Keratinocyte (primary cell): Measurements from ENCODE around the gene TTPAL. TPM values are rescaled to one million over a fixed set of nuclear protein-coding genes. Genes with fewer than 3 reads are reported as not detected.

Source experiments
- DNase-seq: peaks from one replicate; pipeline ENCODE4 v3.0.0-alpha.2; 2011; ENCODE audit warnings: low read depth, missing footprints, low spot score
- FAIRE-seq: peaks from 2 replicates; lab custom pipeline; 2011; peaks lifted over from hg19 to GRCh38; lab: Jason Lieb, UNC
- H2AFZ ChIP-seq: 2 replicates; pipeline ENCODE4 v1.6.0; 2012; ENCODE audit warnings: low read length, control low read depth, inconsistent platforms; ENCODE audit not compliant: control insufficient read depth
- H3K27ac ChIP-seq: 2 replicates; pipeline ENCODE4 v1.5.1; 2011; ENCODE audit warnings: low read length; ENCODE audit not compliant: control insufficient read depth, insufficient read depth
- H3K27me3 ChIP-seq: 3 replicates; pipeline ENCODE4 v1.6.0; 2011; ENCODE audit warnings: low read length; ENCODE audit not compliant: control insufficient read depth, insufficient read depth; ENCODE audit errors: extremely low read depth
- H3K36me3 ChIP-seq, 2 experiments: 2 replicates in 1 of 2; 3 replicates in 1 of 2; pipeline ENCODE4 v1.5.1; 2011; ENCODE audit warnings: low read length in 2 of 2, mild to moderate bottlenecking in 1 of 2; ENCODE audit not compliant: control insufficient read depth in 2 of 2, insufficient read depth in 2 of 2; ENCODE audit errors: extremely low read depth in 1 of 2
- H3K4me1 ChIP-seq: 3 replicates; pipeline ENCODE4 v1.5.1; 2011; ENCODE audit warnings: low read length; ENCODE audit not compliant: control insufficient read depth, insufficient read depth; ENCODE audit errors: extremely low read depth
- H3K4me2 ChIP-seq: 3 replicates; pipeline ENCODE4 v1.6.0; 2011; ENCODE audit warnings: low read depth, low read length; ENCODE audit not compliant: control insufficient read depth, insufficient read depth; ENCODE audit errors: extremely low read depth
- H3K4me3 ChIP-seq, 3 experiments: fragments of 200-600 bp in 1 of 3; sonication (generic) in 1 of 3; 2 replicates in 2 of 3; 3 replicates in 1 of 3; pipeline ENCODE4 v1.5.1; 2011 to 2016; ENCODE audit warnings: low read length in 3 of 3, mild to moderate bottlenecking in 3 of 3, control low read depth in 2 of 3, inconsistent platforms in 1 of 3, low read depth in 1 of 3, mixed read lengths in 1 of 3, mixed run types in 1 of 3, moderate library complexity in 1 of 3; ENCODE audit not compliant: control insufficient read depth in 2 of 3, insufficient read depth in 2 of 3; ENCODE audit errors: extremely low read depth in 1 of 3
- H3K79me2 ChIP-seq: 2 replicates; pipeline ENCODE4 v1.6.0; 2012; ENCODE audit warnings: low read length; ENCODE audit not compliant: control insufficient read depth, insufficient read depth
- H3K9ac ChIP-seq: 3 replicates; pipeline ENCODE4 v1.6.0; 2011; ENCODE audit warnings: low read length; ENCODE audit not compliant: control insufficient read depth, insufficient read depth; ENCODE audit errors: extremely low read depth
- H3K9me1 ChIP-seq: 3 replicates; pipeline ENCODE4 v1.6.0; 2011; ENCODE audit warnings: low read length; ENCODE audit not compliant: control insufficient read depth, insufficient read depth; ENCODE audit errors: extremely low read depth
- H3K9me3 ChIP-seq: 2 replicates; pipeline ENCODE4 v1.5.1; 2012; ENCODE audit warnings: low read depth, low read length; ENCODE audit not compliant: control insufficient read depth
- H4K20me1 ChIP-seq: 3 replicates; pipeline ENCODE4 v1.6.0; 2011; ENCODE audit warnings: low read length; ENCODE audit not compliant: control insufficient read depth, insufficient read depth; ENCODE audit errors: extremely low read depth
- CTCF ChIP-seq, 3 experiments: IDR thresholded peaks in 1 of 3; conservative IDR thresholded peaks in 1 of 3; optimal IDR thresholded peaks in 1 of 3; 2 replicates in 2 of 3; 3 replicates in 1 of 3; pipeline versions ENCODE3 to v1.5.1; 2011; ENCODE audit warnings: low read length in 3 of 3, mild to moderate bottlenecking in 3 of 3, moderate library complexity in 2 of 3, control low read depth in 1 of 3, inconsistent platforms in 1 of 3; ENCODE audit not compliant: insufficient read depth in 2 of 3; ENCODE audit errors: extremely low read depth in 1 of 3
- EZH2 ChIP-seq: IDR thresholded peaks from one replicate; pipeline ENCODE4 v1.6.1; 2012; ENCODE audit warnings: inconsistent platforms, mild to moderate bottlenecking, low read length, moderate library complexity
- dilution Hi-C: fragments of 300-500 bp; cut with MboI; formaldehyde crosslinking; loops from one replicate; pipeline ENCODE4 v1.7.0; 2020; ENCODE audit warnings: low sequenced_read_pairs; ENCODE audit not compliant: extremely low pct_ligation_motif_present
- polyA plus RNA-seq, 5 experiments: library from polyadenylated mRNA; depleted of rRNA in 3 of 5; stranded (reverse) in 3 of 5; stranded (forward) in 1 of 5; unstranded in 1 of 5; fragments of >200 nt; gene quantifications; 1 replicate in 1 of 5; 2 replicates in 3 of 5; 3 replicates in 1 of 5; pipeline versions ENCODE4 v1.2.1 to v1.2.3, GENCODE V29; 2011 to 2012; ENCODE audit warnings: missing spikeins in 2 of 5, low read depth in 1 of 5, low replicate concordance in 1 of 5

The TTPAL gene
- polyA plus RNA-seq, 1 donor (not counting 4 experiments of a cell fraction or from before 2014, with no cell fraction given) = 20.0 TPM

GRCh38 chr20:44461142-44461802 lies 14.4 kb upstream of the TTPAL start:
- Histone ChIP-seq H3K4me3 (no peak overlapping the region), H4K20me1 (no peaks in the 10 kb centered on the region), H2AFZ (no peak overlapping the region), H3K36me3 (no peaks in the 10 kb centered on the region), H3K9ac (no peak overlapping the region), H3K27ac (no peak overlapping the region), H3K9me1 (no peaks in the 10 kb centered on the region), H3K9me3 (no peaks in the 10 kb centered on the region), H3K4me1 (peaks cover 4% of the 10 kb centered on the region), H3K4me2 (no peak overlapping the region), H3K79me2 (no peaks in the 10 kb centered on the region), H3K27me3 (no peaks in the 10 kb centered on the region)
- DNase-seq = no peak
- TF ChIP-seq EZH2 = no peak
- TF ChIP-seq CTCF (optimal IDR thresholded peaks at IDR 0.05 in 1 of 3, IDR thresholded peaks at IDR 0.05 in 1 of 3, conservative IDR thresholded peaks at IDR 0.05 in 1 of 3; ENCODE audit: extremely low read depth in 1 of 3, insufficient read depth in 2 of 3, low read length in 3 of 3) = no peak
- dilution Hi-C loops = no loop called here
- FAIRE-seq = no peak

GRCh38 chr20:44461803-44462174 lies 13.9 kb upstream of the TTPAL start:
- H3K4me3 ChIP-seq = no peak overlapping the region
- no peaks in the 10 kb centered on the region for H3K79me2 ChIP-seq
- H3K9me3 ChIP-seq = no peaks in the 10 kb centered on the region
- dilution Hi-C loops = no loop called here
- H3K9ac ChIP-seq = no peak overlapping the region
- H2AFZ ChIP-seq = no peak overlapping the region
- no peak for DNase-seq
- TF ChIP-seq EZH2 (no peak), CTCF (optimal IDR thresholded peaks at IDR 0.05 in 1 of 3, IDR thresholded peaks at IDR 0.05 in 1 of 3, conservative IDR thresholded peaks at IDR 0.05 in 1 of 3; ENCODE audit: extremely low read depth in 1 of 3, insufficient read depth in 2 of 3, low read length in 3 of 3) (no peak)
- no peaks in the 10 kb centered on the region for H4K20me1 ChIP-seq
- H3K4me1 ChIP-seq = peaks cover 4% of the 10 kb centered on the region
- no peak overlapping the region for H3K27ac ChIP-seq
- no peaks in the 10 kb centered on the region for H3K27me3 ChIP-seq
- H3K4me2 ChIP-seq = no peak overlapping the region
- H3K36me3 ChIP-seq = no peaks in the 10 kb centered on the region
- no peaks in the 10 kb centered on the region for H3K9me1 ChIP-seq
- FAIRE-seq = no peak
